HUES48 (cell line): ENCODE measurements around the gene CNTN3.
A peak's percentile ranks its signal among the peaks of the same experiment; 100 is the strongest.

Experiments
- H3K27ac ChIP-seq: one replicate; pipeline ENCODE4 v1.7.0; 2013; ENCODE audit warnings: low read depth, low read length, inconsistent platforms
- H3K27me3 ChIP-seq: 2 replicates; pipeline ENCODE4 v1.6.1; 2013; ENCODE audit warnings: mild to moderate bottlenecking, low read length; ENCODE audit not compliant: control insufficient read depth, insufficient read depth
- H3K36me3 ChIP-seq: 2 replicates; pipeline ENCODE4 v1.6.1; 2013; ENCODE audit warnings: low read length; ENCODE audit not compliant: control insufficient read depth, insufficient read depth
- H3K4me1 ChIP-seq: 2 replicates; pipeline ENCODE4 v1.6.1; 2013; ENCODE audit warnings: mild to moderate bottlenecking, low read length; ENCODE audit not compliant: control insufficient read depth, insufficient read depth
- H3K4me3 ChIP-seq: 2 replicates; pipeline ENCODE4 v1.5.1; 2013; ENCODE audit warnings: mild to moderate bottlenecking, low read depth, low read length
- H3K9ac ChIP-seq: 2 replicates; pipeline ENCODE4 v1.6.1; 2013; ENCODE audit warnings: mild to moderate bottlenecking, low read depth, low read length, moderate library complexity
- H3K9me3 ChIP-seq: 2 replicates; pipeline ENCODE4 v1.6.1; 2013; ENCODE audit warnings: low read length; ENCODE audit not compliant: control insufficient read depth, insufficient read depth

The CNTN3 gene

DNA sequence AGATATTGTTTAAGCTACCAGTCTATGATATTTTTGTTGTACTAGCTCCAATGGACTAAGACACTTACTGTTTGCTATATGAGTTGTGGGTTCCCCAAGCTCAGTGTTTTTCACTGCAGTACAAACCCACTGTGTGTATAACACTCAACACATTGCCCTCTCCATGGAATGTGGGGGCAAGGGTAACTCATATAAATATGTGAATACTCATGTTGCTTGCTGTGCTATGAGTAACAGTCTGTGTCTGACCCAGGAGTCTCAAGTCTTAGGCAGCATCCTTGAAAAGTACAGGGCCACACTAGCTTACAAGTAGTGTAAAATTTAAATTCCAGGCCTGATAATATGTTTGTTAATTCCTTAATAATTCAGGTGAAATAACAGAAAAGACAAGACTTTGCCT is 22.5 kb upstream of the CNTN3 start:
- Histone ChIP-seq H3K36me3 (no peaks in the 10 kb centered on the region), H3K9ac (no peak overlapping the region), H3K4me3 (no peak overlapping the region), H3K4me1 (no peaks in the 10 kb centered on the region), H3K9me3 (no peaks in the 10 kb centered on the region), H3K27me3 (no peaks in the 10 kb centered on the region), H3K27ac (no peak overlapping the region)

DNA sequence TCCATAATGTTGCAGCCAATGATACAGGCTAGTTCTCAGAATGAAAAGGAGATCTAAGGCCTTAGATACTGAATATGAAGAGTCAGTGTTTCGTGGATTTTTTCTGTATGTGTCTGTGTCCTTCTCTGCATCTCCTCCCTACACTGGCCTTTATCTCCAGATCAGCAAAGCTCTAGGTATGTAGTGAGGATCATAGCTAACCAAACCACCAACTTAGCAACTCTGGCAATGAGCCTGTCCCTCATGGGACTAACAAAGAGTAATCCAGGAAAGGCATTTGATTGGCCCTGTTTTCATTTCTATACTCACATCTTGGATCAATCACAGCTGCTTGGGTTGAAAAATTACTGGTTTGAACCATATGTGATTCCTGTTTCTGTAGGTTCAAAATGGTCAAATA is 18.6 kb upstream of the CNTN3 start:
- no peaks in the 10 kb centered on the region for H3K4me1 ChIP-seq
- no peaks in the 10 kb centered on the region for H3K27me3 ChIP-seq
- no peak overlapping the region for H3K4me3 ChIP-seq
- H3K27ac ChIP-seq, result no peak overlapping the region
- H3K36me3 ChIP-seq, result no peaks in the 10 kb centered on the region
- H3K9me3 ChIP-seq, result no peaks in the 10 kb centered on the region
- H3K9ac ChIP-seq, result no peak overlapping the region

DNA sequence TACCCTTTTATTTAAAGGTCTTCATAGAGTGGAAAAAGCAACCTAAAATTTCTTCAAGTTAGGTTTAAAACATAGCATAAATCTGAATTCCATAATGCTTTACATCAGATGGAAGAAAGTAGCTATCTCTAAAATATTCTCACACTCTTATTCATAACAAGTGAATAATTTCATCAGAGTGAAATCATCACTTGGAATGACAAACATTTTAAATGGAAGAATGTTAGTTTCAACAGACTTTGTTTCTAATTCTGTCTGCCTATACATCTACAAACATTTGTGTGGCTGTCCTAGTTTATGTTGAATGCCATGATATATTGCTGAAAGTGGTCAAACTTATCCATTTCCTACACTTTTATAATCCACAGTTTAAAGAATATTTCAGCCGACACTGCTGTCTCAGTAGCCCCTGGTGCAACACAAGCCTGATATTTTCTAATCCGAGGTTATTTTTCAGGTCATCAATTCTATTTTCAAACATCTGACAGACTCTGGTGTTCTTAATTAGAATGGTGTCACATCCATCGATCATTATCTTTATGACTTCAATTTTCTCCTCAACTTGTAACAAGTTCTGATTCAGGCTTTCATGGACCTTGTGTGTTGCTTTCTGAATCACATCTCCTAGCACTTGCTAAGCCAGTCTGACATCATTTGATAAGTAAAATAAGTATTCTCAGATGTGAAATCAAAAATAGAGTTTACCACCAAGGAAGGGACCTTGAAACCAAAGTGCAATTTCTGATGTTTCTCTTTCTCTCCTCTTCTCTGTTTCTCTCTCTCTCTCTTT is 17.1 kb upstream of the CNTN3 start:
- Histone ChIP-seq H3K4me3 (no peak overlapping the region), H3K4me1 (no peaks in the 10 kb centered on the region), H3K9ac (no peak overlapping the region), H3K9me3 (no peaks in the 10 kb centered on the region), H3K36me3 (no peaks in the 10 kb centered on the region), H3K27ac (no peak overlapping the region), H3K27me3 (no peaks in the 10 kb centered on the region)

DNA sequence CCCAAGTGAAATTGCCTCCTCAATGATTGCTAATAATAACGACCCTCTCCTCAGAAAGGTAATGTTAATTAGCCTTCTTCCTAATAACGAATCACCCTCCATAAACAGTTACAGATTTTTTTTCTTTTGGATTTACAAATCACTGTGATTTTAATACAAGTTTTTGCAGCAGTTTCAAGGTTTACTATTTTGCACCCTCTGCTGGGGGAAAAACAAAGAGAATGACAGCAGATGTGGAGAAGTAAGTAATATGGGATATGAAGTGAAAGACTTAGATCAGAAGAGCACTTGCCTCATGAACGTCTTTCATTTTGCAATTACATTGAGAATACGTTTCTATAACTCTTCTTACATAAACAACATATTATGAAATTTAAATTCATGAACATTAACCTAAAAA is 16.1 kb upstream of the CNTN3 start:
- no peak overlapping the region for H3K4me3 ChIP-seq
- H3K9me3 ChIP-seq, result no peaks in the 10 kb centered on the region
- H3K9ac ChIP-seq, result no peak overlapping the region
- H3K27me3 ChIP-seq, result no peaks in the 10 kb centered on the region
- no peak overlapping the region for H3K27ac ChIP-seq
- no peaks in the 10 kb centered on the region for H3K4me1 ChIP-seq
- no peaks in the 10 kb centered on the region for H3K36me3 ChIP-seq

DNA sequence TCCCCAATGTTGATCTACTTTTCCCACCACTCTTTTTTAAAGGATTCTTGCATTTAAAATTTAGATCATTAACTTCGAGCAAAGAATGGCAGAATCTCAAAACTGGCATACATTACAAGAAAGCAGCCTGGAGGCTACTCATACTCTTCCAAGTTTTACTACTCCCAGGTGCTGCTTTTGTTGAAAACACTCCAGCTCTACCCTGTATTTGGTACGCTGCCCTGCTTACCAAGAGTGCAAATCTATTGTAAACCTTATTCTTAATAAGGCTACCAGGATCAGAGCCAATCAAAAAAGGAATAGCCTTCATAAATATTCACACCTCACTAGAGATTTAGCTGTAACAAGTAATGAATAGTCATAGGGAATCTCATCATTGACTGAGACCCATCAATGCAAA is 11.6 kb upstream of the CNTN3 start:
- Histone ChIP-seq H3K36me3 (no peaks in the 10 kb centered on the region), H3K9ac (no peak overlapping the region), H3K9me3 (no peaks in the 10 kb centered on the region), H3K27me3 (no peaks in the 10 kb centered on the region), H3K4me3 (no peak overlapping the region), H3K4me1 (no peaks in the 10 kb centered on the region), H3K27ac (no peak overlapping the region)

DNA sequence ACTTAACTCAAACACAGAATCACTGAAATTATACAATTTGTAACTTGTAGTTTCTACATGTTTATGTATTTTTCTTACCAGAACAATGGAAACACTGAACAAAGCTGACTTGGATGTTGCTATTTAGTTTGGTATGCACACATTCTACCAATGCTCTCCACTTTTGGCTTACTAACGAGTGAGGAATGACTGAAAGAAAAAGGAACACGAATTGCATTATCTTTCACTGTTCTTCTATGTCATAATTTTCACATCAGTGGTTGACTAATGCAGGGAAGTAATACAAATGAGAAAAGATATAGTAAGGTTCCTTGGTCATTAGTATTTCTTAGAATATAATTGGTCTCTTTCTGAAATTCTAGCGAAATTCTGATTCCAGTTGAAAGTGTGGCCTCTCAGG is 9.8 kb upstream of the CNTN3 start:
- Histone ChIP-seq H3K4me3 (no peak overlapping the region), H3K9ac (no peak overlapping the region), H3K4me1 (no peaks in the 10 kb centered on the region), H3K27me3 (no peaks in the 10 kb centered on the region), H3K36me3 (no peaks in the 10 kb centered on the region), H3K9me3 (no peaks in the 10 kb centered on the region), H3K27ac (no peak overlapping the region)

DNA sequence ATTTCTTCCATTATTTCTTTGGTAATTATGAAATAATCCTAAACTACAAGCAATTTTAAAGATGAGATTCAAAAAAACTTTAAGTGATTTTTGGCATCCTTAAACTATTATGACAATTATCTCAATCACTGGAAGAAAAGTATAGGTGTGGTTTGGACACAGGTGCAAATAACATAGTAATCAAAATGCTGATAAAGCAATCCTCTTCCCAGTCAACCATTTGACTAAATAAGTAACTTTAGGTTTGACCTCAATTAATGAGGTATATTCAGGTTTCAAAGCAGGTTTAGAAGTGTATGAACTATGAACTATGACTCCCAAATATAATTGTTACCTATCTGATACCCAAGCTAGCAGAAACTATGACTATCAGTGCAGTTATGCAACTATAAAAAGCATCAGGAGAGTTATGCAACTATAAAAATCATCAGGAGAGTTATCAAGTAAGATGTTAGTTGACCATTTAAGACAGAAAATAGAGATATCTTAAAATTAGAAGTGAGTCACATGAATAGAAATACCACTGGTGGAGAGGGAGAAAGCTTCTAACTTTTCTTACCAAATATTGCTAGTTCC is 8.9 kb upstream of the CNTN3 start:
- no peak overlapping the region for H3K9ac ChIP-seq
- no peaks in the 10 kb centered on the region for H3K9me3 ChIP-seq
- H3K27ac ChIP-seq, result no peak overlapping the region
- no peaks in the 10 kb centered on the region for H3K4me1 ChIP-seq
- no peaks in the 10 kb centered on the region for H3K27me3 ChIP-seq
- H3K36me3 ChIP-seq, result no peaks in the 10 kb centered on the region
- H3K4me3 ChIP-seq, result no peak overlapping the region

DNA sequence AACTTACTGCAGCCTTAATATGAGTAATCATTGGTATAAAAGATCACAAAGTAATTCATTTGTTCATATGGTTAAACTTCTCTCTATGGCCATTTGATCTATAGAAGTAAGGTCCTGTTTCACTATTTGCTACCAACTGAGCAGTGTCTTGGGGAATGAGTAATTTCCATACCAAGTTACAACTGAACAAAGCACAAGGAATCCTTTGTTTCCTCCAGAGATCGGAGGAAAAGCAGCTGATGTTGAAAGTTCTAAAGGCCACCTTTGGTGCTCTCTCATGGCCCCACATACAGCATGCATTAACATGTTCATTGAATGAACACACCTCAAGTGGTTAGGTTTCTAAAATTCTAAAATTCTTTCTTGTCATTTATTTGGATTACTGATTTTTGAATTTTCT is 7.1 kb upstream of the CNTN3 start:
- 0 out of 2 replicates have a peak, but pooled peaks cover 1% of the 10 kb centered on the region for H3K27me3 ChIP-seq
- no peak overlapping the region for H3K27ac ChIP-seq
- H3K4me3 ChIP-seq, result no peak overlapping the region
- no peaks in the 10 kb centered on the region for H3K9me3 ChIP-seq
- no peaks in the 10 kb centered on the region for H3K36me3 ChIP-seq
- H3K9ac ChIP-seq, result no peak overlapping the region
- H3K4me1 ChIP-seq, result no peaks in the 10 kb centered on the region

DNA sequence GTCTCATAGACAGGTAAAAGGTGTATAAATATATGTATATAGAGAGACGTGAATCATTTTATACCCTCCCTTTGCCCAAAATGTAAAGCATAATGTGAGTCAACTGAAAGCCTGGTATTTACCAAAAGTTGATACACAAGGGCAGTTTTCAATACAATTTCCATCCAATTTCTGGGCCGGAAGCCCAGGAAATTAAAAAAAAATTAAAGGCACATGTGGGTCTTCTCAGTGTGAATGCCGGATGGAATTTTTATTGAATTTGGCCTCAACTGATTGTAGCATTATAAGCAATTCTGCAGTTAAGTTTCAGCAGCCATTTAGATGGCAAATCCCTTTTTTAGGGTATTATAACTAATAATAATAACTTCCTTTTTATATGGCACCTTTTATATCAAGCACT is 3.3 kb upstream of the CNTN3 start:
- peaks cover 8% of the 10 kb centered on the region for H3K4me1 ChIP-seq
- H3K36me3 ChIP-seq, result no peaks in the 10 kb centered on the region
- no peaks in the 10 kb centered on the region for H3K9me3 ChIP-seq
- no peak overlapping the region for H3K9ac ChIP-seq
- H3K27me3 ChIP-seq, result peaks cover 35% of the 10 kb centered on the region
- no peak overlapping the region for H3K4me3 ChIP-seq
- H3K27ac ChIP-seq, result no peak overlapping the region

DNA sequence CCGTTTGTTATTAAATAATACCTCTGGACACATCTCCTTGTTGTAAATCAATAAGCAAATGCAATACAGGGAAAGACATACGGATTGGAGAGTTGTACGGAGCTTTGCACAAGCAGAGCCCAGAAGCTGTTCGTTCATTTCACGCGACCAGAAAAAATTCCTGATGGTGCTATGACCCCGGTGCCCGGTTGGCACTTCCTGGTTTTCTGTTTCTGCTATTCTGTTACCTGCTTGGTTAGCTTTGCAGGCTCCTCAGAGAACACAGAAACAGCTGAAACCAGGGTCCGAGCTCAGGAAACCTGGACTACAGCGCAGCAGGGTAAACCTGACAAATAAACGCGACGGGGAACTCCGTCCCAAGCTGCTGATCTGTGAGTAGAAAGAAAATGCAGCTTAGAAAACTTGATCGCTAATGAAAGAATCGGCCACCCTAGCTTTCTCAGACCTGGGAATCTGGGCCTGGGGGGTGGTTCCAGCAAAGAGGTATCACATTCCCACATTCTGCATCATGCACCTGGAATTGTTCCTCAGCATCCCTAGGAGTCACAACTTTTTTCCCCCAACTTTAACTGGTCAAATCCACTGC is 845 bp downstream of the CNTN3 start:
- no peak overlapping the region for H3K9ac ChIP-seq
- H3K36me3 ChIP-seq, result no peaks in the 10 kb centered on the region
- peaks cover 50% of the 10 kb centered on the region for H3K27me3 ChIP-seq
- H3K4me3 ChIP-seq, result peak overlapping the region; percentile 56
- H3K9me3 ChIP-seq, result no peaks in the 10 kb centered on the region
- H3K4me1 ChIP-seq, result peaks cover 8% of the 10 kb centered on the region
- no peak overlapping the region for H3K27ac ChIP-seq

DNA sequence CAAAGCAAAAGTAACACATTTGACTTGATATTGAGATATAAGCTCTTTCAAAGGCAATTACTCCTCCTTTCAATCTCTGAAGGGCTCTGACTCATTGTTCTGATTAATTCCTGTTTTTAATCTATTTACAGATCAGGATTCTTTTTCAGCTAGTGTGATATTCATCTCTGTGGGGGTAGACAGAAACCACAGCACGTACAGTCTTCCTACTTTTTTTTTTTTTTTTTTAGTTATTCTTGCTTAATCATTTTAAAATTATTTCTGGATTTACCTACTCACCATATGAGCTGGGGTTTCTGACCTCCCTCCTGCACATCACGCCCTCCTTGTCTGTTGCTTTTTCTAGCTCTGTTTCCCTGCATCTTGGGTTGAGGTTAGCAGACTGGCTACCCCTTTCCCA is 1.4 kb downstream of the CNTN3 start:
- Histone ChIP-seq H3K4me3 (peak overlapping the region; percentile 56), H3K36me3 (no peaks in the 10 kb centered on the region), H3K27me3 (peaks cover 50% of the 10 kb centered on the region), H3K4me1 (peaks cover 8% of the 10 kb centered on the region), H3K9me3 (no peaks in the 10 kb centered on the region), H3K9ac (no peak overlapping the region), H3K27ac (no peak overlapping the region)
